AG10803 (cell line): ENCODE data around the gene NETO2.

Experiments
- DNase-seq: peaks from one replicate; pipeline ENCODE4 v3.0.0; 2010; ENCODE audit warnings: low read depth
- H3K4me3 ChIP-seq: 2 replicates; pipeline ENCODE4 v1.5.1; 2011; ENCODE audit warnings: mild to moderate bottlenecking, low read length, control low read depth
- CTCF ChIP-seq: conservative IDR thresholded peaks from 2 replicates; pipeline ENCODE4 v1.5.1; 2011; ENCODE audit warnings: mild to moderate bottlenecking, low read length, control low read depth, inconsistent platforms

The NETO2 gene

GRCh38 chr16:47096297-47096696 lies 47.4 kb downstream of the NETO2 start:
- no peak for DNase-seq
- no peak overlapping the region for H3K4me3 ChIP-seq
- TF ChIP-seq CTCF = no peak

- H3K4me3 ChIP-seq = no peak overlapping the region
- no peak for TF ChIP-seq CTCF
- no peak for DNase-seq
Observed at GRCh38 chr16:47084198-47084597, 59.5 kb downstream of the NETO2 start.

- no peak overlapping the region for H3K4me3 ChIP-seq
- no peak for TF ChIP-seq CTCF
- DNase-seq = no peak
Observed at GRCh38 chr16:47082099-47082865, 61.5 kb downstream of the NETO2 start.

GRCh38 chr16:47081115-47081514 lies 62.6 kb downstream of the NETO2 start:
- no peak for DNase-seq
- no peak overlapping the region for H3K4me3 ChIP-seq
- TF ChIP-seq CTCF = no peak

- H3K4me3 ChIP-seq = no peak overlapping the region
- no peak for DNase-seq
- TF ChIP-seq CTCF = no peak
Observed at GRCh38 chr16:47079860-47080259, 63.9 kb downstream of the NETO2 start.

GRCh38 chr16:47073223-47074155 lies 70.3 kb downstream of the NETO2 start:
- TF ChIP-seq CTCF = no peak
- H3K4me3 ChIP-seq = no peak overlapping the region
- no peak for DNase-seq

GRCh38 chr16:47072158-47072557 lies 71.6 kb downstream of the NETO2 start:
- H3K4me3 ChIP-seq = no peak overlapping the region
- no peak for TF ChIP-seq CTCF
- no peak for DNase-seq
